HT1080 (cell line): ENCODE data around the gene SKOR2. TPM values are rescaled to one million over a fixed set of nuclear protein-coding genes. Genes with fewer than 3 reads are reported as not detected.
"Not testable (repeated sequence)": the region's sequence is repeated elsewhere in the genome, so short reads cannot be mapped to it uniquely, and the experiment has no call there.

Experiments
- DNase-seq: peaks from one replicate; pipeline ENCODE4 v3.0.0-alpha.2; 2015; ENCODE audit warnings: low read depth
- total RNA-seq: library from RNA; depleted of rRNA; stranded (reverse); fragments of >200 nt; shearing (Covaris generic); gene quantifications from 2 replicates; pipeline ENCODE4 v1.2.3, GENCODE V29; 2014

The SKOR2 gene
- total RNA-seq, 1 experiment from 2014 or later = not detected

DNA sequence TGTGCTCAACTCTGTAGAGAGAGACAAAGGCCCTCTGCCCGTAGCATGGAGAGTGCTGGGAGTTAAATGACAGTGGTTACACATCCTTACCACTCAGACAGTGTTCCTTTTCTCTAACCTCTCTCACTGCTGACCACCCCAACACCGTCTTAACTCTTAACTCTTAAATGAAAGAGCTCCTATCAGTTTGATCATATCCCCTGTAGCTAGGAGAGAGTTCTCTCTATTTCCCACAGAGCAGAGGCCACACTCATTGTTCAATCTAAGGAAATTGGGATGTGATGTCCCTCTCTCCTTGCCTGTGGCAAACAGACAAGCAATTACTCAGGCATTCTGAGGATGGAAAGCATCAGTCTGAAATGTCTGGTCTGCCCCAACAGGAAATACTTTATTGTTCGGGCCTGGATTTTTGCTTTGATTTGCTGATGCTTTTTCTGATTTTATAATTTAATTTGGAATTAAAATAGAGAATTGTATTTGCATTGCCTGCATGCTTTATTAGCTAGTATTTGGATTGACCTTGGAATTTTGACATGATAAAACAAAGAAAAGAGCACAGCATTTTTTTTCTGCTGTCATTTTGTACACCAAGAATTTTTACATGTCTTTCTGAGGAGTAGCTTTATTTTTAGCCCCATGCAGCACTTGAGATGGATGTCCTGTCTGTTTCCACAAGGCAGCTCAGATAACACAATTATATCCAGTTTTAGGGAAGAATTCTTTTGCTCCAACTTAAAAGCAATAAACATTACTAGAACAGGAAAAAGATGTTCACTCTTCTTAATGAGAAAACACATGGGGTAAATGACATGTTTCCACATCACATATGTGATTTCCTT is 47.6 kb downstream of the SKOR2 start:
- no peak for DNase-seq

DNA sequence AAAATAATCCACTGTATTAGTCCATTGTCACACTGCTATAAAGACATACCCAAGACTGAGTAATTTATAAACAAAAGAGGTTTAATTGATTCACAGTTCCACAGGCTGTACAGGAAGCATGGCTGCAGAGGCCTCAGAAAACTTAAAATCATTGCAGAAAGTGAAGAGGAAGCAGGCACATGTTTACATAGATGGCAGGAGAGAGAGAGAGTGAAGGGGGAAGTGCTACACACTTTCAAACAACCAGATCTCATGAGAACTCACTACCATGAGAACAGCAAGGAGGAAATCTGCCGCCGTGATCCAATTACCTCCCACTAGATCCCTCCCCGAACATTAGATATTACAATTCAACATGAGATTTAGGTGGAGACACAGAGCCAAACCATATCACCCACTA is 55.5 kb downstream of the SKOR2 start:
- DNase-seq = not testable (repeated sequence)

DNA sequence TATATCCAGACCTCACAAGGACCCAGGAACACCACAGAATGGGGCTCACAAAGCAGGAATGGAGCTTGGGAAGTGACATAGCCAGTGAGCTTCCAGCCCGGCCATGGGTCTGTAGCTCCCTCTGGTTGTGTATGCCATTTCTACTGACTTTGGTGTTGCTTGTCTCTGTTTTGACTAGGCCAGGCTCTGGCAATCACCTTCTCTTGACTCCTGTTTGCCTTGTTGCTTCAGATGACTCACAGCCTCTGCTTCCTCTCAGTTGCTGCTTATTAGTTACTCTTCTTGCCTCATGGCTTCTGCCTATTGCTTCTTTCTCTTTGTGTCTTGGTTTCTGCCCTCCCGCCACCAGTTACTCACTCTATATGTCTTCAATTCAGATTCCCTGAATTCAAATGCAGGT is 59.5 kb downstream of the SKOR2 start:
- peak; percentile 80 for DNase-seq

DNA sequence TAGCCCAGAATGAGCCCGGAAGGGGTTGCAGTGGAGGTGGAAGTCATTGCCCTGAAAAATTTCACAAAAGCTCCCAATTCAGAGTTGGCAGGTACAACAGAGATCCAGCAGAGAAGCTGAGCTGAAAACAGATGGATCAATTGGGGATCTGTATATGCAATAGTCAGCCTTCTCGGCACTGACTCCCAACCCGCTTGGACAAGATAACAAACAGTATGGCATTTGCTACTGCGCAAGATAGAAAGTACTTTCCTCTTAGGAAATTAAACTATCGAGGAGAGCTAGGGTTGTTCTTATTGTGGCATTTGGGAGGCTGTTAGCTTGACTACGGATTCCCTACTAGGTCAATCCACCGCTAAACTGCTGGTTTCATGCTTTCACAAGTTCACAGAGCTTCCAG is 63.7 kb downstream of the SKOR2 start:
- DNase-seq = no peak

DNA sequence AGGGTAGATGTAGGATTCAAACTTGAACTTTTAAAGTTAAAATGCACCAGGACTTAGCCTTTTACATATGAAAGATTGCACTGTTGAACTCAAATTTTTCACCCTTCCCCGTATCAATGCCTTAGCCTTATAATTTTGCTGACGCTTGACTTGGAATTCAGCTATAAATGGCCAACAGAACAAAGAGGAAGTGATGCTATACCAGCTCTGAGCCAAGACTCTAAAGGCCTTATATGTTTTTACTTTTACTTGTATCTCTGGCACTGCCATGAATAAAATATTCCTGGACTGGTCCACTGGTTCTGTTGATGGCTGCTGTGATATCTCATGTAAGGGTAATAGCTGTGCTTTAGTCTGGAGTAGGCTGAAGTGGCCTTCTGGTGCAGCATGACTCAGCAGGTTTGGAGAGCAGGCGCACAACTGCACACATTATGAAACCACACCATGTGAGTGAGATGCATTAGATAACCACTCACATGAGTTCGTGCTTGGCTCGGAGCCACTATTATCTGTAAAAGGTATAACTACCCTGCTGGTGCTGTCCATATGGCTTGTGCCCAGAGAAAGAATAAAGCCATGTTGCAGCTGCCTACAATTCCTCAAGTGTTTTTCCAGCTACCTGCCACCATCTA is 66.9 kb downstream of the SKOR2 start:
- peak; percentile 77 for DNase-seq

DNA sequence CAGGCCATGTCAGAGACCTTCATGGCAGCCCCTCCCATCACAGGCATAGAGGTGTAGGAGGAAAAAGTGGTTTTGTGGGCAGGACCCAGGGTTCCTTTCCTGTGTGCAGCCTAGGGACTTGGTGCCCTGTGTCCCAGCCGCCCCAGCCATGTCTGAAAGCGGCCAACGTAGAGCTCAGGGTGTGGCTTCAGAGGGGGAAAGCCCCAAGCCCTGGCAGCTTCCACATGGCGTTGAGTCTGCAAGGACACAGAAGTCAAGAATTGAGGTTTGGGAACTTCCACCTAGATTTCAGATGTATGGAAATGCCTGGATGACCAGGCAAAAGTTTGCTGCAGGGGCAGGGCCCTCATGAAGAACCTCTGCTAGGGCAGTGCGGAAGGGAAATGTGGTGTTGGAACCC is 69.3 kb downstream of the SKOR2 start:
- not testable (repeated sequence) for DNase-seq

DNA sequence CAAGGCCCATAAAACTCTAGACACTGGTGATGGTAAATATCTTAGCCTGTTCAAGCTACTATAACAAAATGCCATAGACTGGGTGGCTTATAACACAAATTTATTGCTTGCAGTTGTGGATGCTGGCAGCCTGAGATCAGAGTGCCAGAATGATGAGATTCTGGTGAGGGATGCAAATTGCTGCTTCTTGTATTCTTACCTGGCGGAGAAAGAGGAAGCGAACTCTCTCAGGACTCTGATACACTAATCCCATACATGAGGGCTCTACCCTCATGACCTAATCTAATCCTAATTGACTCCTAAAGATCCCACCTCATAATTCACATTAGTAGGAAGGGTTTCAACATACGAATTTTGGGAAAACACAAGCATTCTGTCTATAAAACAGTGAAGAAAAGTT is 70.7 kb downstream of the SKOR2 start:
- no peak for DNase-seq

DNA sequence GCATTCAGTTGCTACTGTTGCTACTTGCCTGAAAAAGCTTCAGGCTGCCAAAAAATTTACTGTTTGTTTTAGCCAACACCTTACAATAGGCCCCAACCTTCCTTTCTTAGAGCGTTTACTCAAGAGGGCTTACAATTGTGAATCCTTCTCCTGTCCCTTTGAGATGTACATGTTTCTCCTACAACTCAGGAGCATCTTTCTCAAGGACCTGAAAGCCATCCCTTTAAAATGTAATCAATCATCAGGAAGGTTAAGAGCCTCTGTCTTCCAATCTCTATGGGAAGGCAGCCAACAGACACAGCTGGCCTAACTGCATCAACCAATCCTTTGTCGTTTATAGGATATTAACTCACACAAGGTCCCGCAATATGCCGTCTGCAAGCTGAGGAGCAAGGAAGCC is 71.9 kb downstream of the SKOR2 start:
- no peak for DNase-seq

DNA sequence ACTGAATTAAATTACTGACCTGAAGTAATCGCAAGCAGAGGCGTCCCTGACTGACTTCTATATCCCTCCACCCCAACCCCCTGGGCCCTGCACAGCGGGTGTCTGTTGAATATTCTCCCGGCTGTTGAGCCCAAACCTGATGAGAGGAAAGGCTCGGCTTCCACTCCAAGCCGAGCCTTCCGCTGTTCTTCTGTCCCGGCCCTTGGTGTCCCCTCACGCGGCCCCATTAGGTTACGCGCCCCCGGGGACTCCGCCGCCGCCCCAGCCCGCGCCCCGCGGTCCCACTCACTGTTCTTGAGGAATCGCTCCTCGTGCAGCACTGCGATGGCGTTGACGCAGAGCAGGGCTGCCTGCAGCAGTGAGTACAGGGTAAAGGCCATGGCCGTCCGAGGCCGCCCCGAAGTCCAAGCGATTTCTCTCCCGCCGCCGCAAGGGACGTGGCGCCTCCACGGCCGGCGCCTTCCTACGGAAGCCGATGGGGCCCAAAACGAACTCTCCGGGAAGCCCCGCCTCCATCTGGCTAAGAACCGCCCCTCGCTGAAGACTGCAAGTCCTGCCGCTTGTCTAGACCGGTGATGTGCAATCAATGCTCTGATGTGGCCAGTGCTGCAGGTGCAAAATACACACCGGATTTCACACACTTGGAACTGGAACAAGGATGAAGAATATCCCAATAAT is 75.4 kb downstream of the SKOR2 start, which contains the start of gene IER3IP1:
IER3IP1 (minus strand) TSS at position 467 of the 678 bp plus-strand sequence; CDS start at position 380, 87 bp downstream.
- peak; percentile 83 for DNase-seq

DNA sequence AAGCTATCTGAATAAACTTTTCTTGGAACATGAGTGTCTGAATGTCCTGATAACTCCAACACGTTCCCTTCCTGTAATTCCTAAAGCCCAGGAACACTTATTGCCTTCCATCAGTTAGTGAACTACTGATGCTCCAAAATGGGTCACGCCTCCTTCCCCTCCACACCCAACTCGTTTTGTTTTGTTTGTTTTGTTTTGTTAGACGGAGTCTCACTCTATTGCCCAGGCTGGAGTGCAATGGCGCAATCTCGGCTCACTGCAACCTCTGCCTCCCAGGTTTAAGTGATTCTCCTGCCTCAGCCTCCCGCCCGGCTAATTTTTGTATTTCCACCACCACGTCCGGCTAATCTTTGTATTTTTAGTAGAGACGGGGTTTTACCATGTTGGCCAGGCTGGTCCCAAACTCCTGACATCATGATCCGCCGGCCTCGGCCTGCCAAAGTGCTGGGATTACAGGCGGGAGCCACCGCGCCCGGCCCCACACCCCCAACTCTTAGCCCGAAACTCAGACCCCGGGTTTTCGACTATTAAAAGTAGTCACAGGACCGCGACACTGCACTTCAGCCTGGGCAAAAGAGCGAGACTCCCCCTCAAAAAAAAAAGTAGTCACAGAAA is 76.1 kb downstream of the SKOR2 start:
- DNase-seq = peak; percentile 10

DNA sequence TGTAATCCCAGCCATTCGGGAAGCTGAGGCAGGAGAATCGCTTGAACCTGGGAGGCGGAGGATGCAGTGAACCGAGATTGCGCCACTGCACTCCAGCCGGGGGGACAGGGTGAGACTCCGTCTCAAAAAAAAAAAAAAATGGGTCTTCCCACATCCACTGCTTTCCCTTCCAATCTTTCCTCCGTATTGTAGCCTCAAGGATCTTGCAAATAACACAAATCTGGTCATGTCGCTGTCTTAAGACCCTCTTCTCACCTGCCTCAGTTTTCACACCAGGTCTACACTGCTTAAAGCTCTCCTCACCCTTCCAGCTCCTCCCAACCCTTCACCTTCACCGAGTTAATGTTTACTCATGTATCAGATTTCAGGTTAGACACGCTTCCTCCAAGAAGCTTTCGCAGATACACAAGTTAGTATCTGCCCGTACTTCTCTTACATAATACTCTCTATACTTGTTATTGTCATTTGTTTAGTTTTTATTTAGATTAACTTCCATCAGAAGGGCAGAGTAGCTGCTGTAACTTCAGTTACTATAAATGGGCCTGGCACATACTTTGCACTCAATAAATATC is 76.8 kb downstream of the SKOR2 start:
- no peak for DNase-seq

DNA sequence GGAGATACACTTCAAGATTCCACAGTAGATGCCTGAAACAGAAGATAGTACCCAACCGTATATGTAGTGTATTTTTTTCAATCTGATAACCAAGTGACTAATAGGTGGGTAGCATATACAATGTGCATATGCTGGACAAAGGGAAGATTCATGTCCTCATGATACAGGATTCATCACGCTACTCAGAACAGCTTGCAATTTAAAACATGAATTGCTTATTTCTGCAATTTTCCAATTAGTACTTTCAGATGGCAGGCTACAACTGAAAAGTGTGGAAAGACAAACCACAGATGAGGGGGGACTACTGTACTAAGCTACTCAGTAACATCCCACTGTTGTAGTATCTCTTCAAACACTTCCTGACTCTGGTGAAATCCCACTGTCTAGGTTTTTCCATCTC is 79.0 kb downstream of the SKOR2 start:
- DNase-seq = no peak

DNA sequence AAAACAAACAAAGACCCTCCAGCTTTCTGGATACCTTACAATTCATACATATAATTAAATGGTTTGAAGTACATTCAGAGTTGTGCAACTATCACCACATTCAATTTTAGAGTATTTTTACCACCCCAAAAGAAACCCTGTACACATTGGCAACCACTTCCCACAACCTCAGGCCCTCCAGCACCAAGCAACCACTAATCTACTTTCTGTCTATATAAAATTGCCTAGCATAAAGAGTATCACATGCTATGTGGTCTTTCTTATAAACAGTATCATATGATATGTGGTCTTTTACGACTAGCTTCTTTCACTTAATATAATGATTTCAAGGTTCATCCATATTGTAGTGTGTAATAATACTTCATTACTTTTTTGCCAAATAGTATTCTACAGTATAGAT is 82.5 kb downstream of the SKOR2 start:
- DNase-seq = no peak

DNA sequence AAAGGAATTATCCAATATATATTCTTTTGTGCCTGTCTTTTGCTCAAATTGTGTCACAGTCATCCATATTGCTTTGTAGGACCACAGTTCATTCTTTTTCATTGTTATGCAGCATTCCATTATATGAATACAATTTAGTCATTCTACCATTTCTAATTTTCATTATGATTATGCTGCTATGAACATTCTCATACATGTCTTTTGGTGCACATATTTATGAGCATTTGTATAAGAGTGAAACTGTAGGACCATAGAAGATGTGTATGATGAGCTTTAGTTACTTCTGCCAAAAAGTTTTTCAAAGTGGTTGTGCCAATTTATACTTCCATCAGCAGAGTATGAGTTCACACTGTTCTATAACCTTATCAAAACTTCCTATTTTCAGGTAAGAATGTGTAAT is 83.0 kb downstream of the SKOR2 start:
- DNase-seq = no peak

DNA sequence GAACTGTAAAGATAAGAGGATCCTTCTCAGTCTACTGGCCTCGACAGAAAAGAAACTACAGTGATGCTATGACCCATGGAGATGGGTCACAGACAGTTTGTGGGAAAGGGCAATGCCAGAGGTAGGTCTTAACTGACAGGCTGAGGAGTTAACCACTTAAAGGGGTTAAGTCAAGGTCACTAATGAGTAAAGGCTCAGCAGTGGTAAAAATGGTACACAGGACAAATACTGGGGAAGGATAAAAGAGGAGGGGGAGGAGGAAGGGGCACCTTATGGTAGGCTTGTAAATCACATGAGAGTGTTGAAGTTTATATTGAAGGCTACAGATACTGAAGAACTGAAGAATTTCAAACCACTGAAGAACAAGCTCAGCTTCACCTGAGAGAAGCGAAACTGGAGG is 85.2 kb downstream of the SKOR2 start:
- no peak for DNase-seq

DNA sequence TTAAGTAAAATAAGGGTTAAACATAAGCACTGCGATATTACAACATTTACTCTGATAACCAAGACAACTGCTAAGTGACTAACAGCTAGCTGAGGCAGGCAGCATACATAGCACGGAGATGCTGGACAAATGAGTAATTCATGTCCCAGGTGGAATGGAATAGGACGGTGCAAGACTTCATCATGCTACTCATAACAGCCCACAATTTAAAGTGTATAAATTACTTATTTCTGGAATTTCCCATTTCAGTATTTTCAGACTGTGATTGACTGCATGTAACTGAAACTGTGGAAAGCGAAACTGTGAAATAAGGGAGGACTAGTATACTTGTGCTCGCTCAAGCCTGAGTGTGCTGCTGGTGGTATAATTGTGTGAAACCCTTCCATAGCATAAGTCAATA is 88.2 kb downstream of the SKOR2 start:
- peak; percentile 32 for DNase-seq

DNA sequence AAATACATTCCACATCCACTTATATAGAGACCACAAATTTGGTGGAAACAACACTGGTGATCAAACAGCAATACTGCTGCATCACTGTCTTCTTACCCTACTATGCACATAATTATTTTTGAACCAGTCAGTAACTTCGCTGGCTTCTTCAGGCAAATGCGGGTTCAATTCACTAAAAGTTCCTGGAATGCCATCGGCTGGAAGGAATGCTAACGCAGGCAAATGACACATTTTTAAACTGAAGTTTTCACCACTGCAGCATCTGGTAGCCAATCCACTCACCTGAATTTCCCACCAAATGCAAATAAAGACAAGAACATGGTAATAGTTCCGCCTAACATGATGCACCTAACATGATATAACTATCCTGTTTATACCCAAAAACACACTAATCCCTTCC is 91.2 kb downstream of the SKOR2 start:
- no peak for DNase-seq

DNA sequence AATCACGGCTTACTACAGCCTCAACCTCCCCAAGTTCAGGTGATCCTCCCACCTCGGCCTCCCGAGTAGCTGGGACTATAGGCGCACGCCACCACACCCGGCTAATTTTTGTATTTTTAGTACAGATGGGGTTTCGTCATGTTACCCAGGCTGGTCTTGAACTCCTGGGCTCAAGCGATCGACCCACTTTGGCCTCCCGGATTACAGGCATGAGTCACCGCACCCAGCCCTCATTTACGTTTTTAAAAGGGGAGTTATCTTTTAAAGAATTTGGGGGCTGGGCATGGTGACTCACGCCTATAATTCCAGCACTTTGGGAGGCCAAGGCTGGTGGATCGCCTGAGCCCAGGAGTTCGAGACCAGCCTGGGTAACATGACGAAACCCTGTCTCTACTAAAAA is 93.1 kb downstream of the SKOR2 start:
- peak; percentile 56 for DNase-seq
